C1 segment of cervical spinal cord (tissue), 14 donors: ENCODE measurements around the gene NRXN3.

Experiments used
- DNase-seq, 14 donors: peaks; one replicate each; lab custom pipeline; 2025; lab: John Stamatoyannopoulos, UW

The NRXN3 gene

DNA sequence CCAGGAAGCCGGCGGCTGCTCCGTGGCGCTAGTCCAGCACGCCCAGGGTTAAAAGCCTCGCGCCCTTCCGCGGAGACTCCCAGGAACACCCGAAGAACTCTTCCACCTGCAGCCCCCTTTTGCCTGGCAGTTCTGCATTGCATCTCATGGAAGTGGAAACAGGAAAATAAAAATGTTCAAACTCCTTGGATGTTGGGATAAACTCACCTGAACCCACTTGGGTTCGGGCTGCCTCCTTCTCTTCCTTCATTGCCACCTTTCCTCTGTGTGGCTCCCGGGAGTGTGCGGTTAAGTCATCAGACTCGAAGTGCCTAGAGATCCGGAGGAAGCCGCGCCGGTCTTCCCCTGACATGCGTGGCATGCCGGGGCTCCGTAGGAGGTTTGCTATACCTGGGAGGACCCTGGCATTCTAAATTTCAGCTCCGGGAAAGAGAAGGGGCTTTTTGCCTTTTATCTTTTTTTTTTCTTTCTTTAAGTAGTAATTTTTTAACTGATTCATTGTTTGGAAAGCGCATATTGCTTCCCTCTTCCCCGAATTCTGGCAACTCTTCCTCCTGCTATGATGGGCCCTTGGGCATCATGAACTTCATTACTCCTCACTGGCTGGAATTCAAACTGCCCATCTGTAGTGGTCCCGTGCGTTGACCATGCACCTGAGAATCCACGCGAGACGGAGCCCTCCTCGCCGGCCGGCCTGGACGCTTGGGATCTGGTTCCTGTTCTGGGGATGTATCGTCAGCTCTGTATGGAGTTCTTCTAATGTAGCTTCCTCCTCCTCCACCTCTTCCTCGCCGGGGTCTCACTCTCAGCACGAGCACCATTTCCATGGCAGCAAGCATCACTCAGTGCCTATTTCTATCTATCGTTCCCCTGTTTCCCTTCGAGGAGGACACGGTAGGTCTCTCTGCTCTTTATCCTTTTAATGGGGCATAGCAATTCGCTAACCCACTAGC, 1109.7 kb downstream of the NRXN3 start:
- DNase-seq: peak in 1 of 14 donors; percentile 22

GRCh38 chr14:79281244-79282152, 1111.3 kb downstream of the NRXN3 start:
- DNase-seq: no peak

DNA sequence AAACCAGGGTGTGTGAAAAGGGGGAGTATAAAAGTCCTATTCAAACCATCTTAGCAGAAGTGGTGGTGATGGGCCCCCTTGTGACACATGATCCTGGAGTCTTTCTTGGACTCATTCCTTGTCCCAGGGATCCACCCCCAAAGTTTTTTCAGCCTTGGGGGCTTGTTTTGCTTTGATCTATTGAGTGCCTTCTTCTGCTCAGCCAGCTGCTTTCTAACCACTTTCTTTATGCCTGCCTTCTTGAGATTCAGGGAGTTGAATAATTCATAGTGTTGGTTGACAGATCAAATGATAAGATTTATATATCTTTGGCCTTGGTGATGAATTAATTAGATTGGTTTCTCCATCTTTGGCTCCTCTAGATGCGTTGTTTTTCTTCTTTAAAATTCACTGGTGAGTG, 1114.4 kb downstream of the NRXN3 start:
- DNase-seq: no peak

DNA sequence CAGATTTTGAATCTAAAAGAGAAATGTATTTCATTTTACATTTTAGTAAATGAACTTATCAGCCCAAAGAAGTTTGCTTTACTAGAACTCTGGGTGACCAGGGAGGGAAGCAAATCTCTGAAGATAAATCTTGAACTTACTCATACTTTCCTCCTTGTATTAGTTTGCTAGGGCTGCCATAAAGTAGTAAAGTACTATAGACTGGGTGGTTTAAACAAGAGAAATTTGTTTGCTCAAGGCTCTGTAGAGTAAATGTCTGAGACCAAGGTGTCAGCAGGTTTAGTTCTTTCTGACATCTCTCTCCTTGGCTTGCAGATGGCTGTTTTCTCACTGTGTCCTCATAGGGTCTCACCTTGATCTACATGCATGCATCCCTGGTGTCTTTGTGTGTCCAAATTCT, 1115.1 kb downstream of the NRXN3 start:
- DNase-seq: no peak

DNA sequence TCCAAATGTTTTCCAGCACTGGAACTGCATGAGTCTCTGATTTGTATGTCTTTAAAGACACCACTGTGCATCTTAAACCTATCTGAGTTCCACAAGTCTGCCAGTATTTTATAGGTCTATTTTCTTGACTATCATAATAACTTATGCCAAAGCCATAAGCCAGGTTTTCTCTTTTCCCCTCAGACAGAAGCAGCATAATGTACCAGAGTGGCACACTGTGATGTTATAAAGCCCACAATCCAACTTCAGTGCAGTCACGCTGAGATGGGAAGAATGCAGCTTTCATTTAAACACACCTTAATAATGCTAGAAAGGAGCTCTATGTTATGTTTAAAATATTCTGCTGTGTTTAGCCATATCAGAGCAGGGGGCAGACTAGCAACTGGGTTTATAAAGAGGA, 1117.8 kb downstream of the NRXN3 start:
- no peak for DNase-seq

GRCh38 chr14:79293482-79294177, 1123.5 kb downstream of the NRXN3 start:
- DNase-seq: peak in 6 of 14 donors; percentile 11 to 95 (median 12)

DNA sequence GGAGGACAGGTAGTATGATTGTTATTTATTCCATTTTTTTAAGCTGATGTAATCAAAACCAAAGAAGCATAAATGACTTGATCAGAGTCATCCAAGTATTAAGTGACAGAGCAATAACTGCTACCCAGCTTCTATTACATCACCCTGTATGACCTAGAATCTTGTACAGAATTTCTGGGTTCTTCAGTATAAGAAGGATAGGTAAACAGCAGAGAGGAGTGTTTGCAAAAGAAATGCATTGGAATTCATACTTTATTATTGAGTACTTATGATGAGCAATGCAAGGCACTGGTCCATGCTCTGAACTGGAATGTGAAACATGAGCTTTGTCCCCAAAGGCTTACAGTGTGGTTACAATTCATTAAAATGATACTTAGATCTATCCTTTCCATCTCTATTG, 1124.3 kb downstream of the NRXN3 start:
- no peak for DNase-seq

GRCh38 chr14:79295385-79295784, 1125.2 kb downstream of the NRXN3 start:
- DNase-seq: no peak

GRCh38 chr14:79298373-79298772, 1128.2 kb downstream of the NRXN3 start:
- no peak for DNase-seq

DNA sequence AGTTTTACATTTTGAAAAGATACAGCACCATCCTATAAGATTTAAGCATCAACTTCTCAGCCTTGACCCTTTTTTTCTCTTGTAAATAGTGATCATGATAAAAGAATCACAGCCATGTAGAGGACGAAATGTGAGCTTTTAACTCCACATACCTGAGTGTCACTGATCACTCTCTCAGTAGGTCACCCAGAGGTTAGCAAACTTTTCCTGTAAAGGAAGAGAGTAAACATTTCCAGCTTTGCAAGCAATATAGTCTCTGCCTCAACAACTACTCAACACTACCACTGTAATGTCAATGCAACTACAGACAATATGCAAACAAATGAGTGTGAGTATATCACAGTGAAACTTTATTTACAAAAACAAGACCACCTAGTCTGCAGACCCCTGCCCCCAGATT, 1129.0 kb downstream of the NRXN3 start:
- no peak for DNase-seq

- no peak for DNase-seq
Measured at GRCh38 chr14:79304279-79304678, 1134.1 kb downstream of the NRXN3 start.

DNA sequence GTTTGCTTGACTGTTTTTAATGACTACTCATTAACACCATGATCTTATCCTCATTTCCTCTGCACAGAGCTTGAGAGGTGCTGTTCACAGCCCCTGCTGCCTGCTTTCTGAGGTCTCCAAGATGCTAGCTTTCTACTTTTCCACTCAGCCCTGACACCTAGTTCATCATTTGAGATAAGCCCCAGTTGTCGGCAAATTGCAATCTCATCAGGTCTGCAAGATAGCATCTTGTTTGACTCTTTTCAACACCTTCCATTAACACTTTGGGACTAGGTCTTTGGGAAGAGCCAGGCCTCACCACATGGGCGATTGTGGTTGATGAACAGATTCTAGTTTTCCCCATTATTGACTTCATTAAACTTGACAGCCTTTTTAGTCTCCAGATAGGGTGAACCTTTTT, 1136.4 kb downstream of the NRXN3 start:
- no peak for DNase-seq

DNA sequence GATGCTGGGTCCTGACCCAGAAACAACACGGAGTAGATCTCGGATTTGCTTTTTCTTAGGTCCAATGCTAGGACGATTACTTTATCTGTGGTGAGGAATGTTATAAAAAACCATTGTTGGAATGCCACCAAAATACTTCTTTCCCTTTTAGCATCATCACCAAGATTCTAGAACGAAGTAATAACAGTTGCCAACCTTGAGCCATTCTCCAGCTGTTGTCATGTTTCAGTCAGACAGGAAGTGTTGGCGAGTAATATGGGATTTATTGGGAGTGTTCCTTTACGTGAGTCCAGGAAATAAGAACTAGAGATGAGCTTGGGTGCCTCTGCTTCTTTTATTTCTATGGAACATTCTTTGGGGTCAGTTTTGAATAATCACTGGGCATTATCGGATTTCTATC, 1148.2 kb downstream of the NRXN3 start:
- DNase-seq: no peak

DNA sequence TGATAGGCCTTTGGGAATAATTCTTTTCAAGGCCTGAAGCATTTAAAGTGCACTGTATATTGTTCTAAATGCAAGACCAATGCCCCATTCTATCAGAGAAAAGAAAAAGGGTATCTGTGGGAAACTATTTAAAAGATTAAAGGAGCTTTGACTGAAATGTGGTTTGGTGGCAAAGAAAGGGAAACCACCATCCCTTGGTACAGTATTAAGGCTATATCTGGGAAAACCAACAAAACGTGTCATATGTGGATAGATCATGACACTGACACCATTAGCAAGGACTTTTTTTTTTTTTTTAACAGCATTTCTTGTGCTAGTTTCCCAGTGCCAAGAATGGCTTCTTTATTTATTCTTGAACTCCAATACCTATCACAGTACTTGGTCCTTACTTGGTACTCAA, 1150.4 kb downstream of the NRXN3 start:
- DNase-seq: no peak

GRCh38 chr14:79321070-79321469, 1150.9 kb downstream of the NRXN3 start:
- DNase-seq: no peak

- no peak for DNase-seq
Measured at GRCh38 chr14:79325071-79325470, 1154.9 kb downstream of the NRXN3 start.

GRCh38 chr14:79325557-79325956, 1155.4 kb downstream of the NRXN3 start:
- DNase-seq: no peak

DNA sequence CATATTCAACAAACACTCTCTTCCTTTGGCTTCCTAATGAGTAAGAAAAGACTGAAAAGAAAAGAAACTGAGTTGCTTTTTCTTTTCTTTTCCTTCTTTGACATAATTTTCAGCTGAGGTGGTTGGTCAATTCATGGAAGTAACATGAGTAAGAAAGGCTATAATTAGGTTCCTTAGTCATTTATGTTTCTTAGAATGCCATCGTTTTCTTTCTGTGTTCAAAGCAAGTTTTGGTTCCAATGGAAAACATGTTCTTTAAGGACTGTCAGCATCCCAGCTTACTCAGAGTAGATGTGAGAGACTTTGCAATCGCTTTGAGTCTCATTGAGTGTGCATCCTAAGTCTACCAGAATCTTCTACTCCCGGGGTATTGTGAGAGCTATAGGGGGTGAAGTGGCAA, 1158.7 kb downstream of the NRXN3 start:
- DNase-seq: no peak

GRCh38 chr14:79331830-79332229, 1161.7 kb downstream of the NRXN3 start:
- DNase-seq: no peak

- DNase-seq: peak in 6 of 14 donors; percentile 3 to 64 (median 10)
Measured at GRCh38 chr14:79332504-79333197, 1162.5 kb downstream of the NRXN3 start.

DNA sequence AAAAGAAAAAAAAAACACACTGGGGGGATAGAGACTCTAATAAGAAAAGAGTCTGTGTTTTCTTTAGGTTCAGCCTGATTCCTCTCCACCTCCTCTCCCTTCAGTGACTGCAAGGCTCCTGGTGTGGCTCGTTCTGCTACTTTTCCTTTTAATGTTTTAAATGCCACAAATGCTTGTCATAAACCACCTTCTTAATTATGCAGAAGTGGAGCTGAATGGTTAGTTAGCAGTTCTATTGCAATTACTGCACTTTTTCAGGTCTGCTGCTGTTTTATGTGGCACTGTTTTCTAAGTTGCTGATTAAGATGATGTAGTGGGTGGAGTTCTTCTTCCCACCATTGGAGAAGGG, 1163.0 kb downstream of the NRXN3 start:
- DNase-seq: peak in 1 of 14 donors; percentile 64
